ENCODE data around the gene GDPD4.

- TF ChIP-seq CTCF (conservative IDR thresholded peaks at IDR 0.05; ENCODE audit: low read depth, low read length) (no peak), EZH2 (IDR thresholded peaks at IDR 0.05; ENCODE audit: borderline replicate concordance, low read depth, low read length, poor library complexity, severe bottlenecking) (no peak)
These were observed 121.8 kb downstream of the GDPD4 start for GRCh38 chr11:77179681-77180080.
